Mesenchymal stem cell (in vitro differentiated cells and primary cell): Measurements from ENCODE around the gene METTL25B.
A peak's percentile ranks its signal among the peaks of the same experiment; 100 is the strongest.

Experiments
- DNase-seq: peaks from one replicate; pipeline ENCODE4 v3.0.0-alpha.2; 2013
- H2AFZ ChIP-seq: one replicate; pipeline ENCODE4 v1.6.1; 2013; ENCODE audit warnings: low read depth, mild to moderate bottlenecking, control low read depth, inconsistent platforms, low read length, moderate library complexity
- H2AK5ac ChIP-seq: 2 replicates; pipeline ENCODE4 v1.6.1; 2013; ENCODE audit warnings: low read length, moderate library complexity, mild to moderate bottlenecking, inconsistent platforms; ENCODE audit not compliant: severe bottlenecking
- H2BK120ac ChIP-seq: one replicate; pipeline ENCODE4 v1.6.1; 2013; ENCODE audit warnings: low read depth, mild to moderate bottlenecking, inconsistent platforms, low read length, moderate library complexity
- H2BK12ac ChIP-seq, 2 experiments: one replicate each; pipeline ENCODE4 v1.6.1; 2013; ENCODE audit warnings: inconsistent platforms in 2 of 2, low read length in 2 of 2, mild to moderate bottlenecking in 2 of 2, moderate library complexity in 2 of 2, control low read depth in 1 of 2
- H2BK15ac ChIP-seq: one replicate; pipeline ENCODE4 v1.6.1; 2013; ENCODE audit warnings: mild to moderate bottlenecking, low read depth, inconsistent platforms; ENCODE audit not compliant: poor library complexity, severe bottlenecking
- H2BK5ac ChIP-seq: 2 replicates; pipeline ENCODE4 v1.6.1; 2013; ENCODE audit warnings: low read depth, mild to moderate bottlenecking, low read length, control low read depth, inconsistent platforms; ENCODE audit not compliant: poor library complexity, severe bottlenecking
- H3K14ac ChIP-seq, 2 experiments: one replicate each; pipeline ENCODE4 v1.6.1; 2013; ENCODE audit warnings: inconsistent platforms in 2 of 2, low read length in 2 of 2, control low read depth in 1 of 2, mild to moderate bottlenecking in 1 of 2, moderate library complexity in 1 of 2
- H3K18ac ChIP-seq, 2 experiments: one replicate each; pipeline ENCODE4 v1.6.1; 2013; ENCODE audit warnings: inconsistent platforms in 2 of 2, low read length in 2 of 2, control low read depth in 1 of 2, low read depth in 1 of 2, mild to moderate bottlenecking in 1 of 2
- H3K23ac ChIP-seq, 2 experiments: one replicate each; pipeline ENCODE4 v1.6.1; 2013; ENCODE audit warnings: inconsistent platforms in 2 of 2, low read length in 2 of 2, mild to moderate bottlenecking in 2 of 2, moderate library complexity in 2 of 2, control low read depth in 1 of 2
- H3K27ac ChIP-seq: 2 replicates; pipeline ENCODE4 v1.5.1; 2013; ENCODE audit warnings: mild to moderate bottlenecking, moderate library complexity, low read length, control low read depth, inconsistent platforms; ENCODE audit not compliant: poor library complexity, severe bottlenecking
- H3K27me3 ChIP-seq, 2 experiments: 2 replicates each; pipeline versions ENCODE4 v1.6.1 to v1.7.0; 2013; ENCODE audit warnings: low read length in 2 of 2, mild to moderate bottlenecking in 2 of 2, moderate library complexity in 2 of 2, control low read depth in 1 of 2, inconsistent platforms in 1 of 2; ENCODE audit not compliant: control insufficient read depth in 1 of 2, insufficient read depth in 1 of 2
- H3K36me3 ChIP-seq, 2 experiments: 2 replicates each; pipeline versions ENCODE4 v1.6.1 to v1.7.0; 2013; ENCODE audit warnings: low read length in 2 of 2, control low read depth in 1 of 2, inconsistent platforms in 1 of 2, low read depth in 1 of 2, mild to moderate bottlenecking in 1 of 2; ENCODE audit not compliant: insufficient read depth in 2 of 2, control insufficient read depth in 1 of 2
- H3K4ac ChIP-seq, 2 experiments: one replicate each; pipeline ENCODE4 v1.6.1; 2013; ENCODE audit warnings: inconsistent platforms in 2 of 2, low read length in 2 of 2, mild to moderate bottlenecking in 2 of 2, moderate library complexity in 2 of 2, control low read depth in 1 of 2, low read depth in 1 of 2
- H3K4me1 ChIP-seq: 2 replicates; pipeline ENCODE4 v1.6.1; 2013; ENCODE audit warnings: low read depth, low read length, control low read depth; ENCODE audit not compliant: control insufficient read depth, insufficient read depth
- H3K4me2 ChIP-seq: 2 replicates; pipeline ENCODE4 v1.6.1; 2013; ENCODE audit warnings: low read length, mild to moderate bottlenecking, inconsistent platforms; ENCODE audit not compliant: poor library complexity, severe bottlenecking
- H3K4me3 ChIP-seq, 2 experiments: 2 replicates each; pipeline versions ENCODE4 v1.5.1 to v1.7.0; 2013; ENCODE audit warnings: low read length in 2 of 2, mild to moderate bottlenecking in 2 of 2, control low read depth in 1 of 2, low read depth in 1 of 2; ENCODE audit not compliant: insufficient read depth in 1 of 2
- H3K79me1 ChIP-seq: replicated peaks from 2 replicates; pipeline ENCODE4 v1.6.1; 2013; ENCODE audit warnings: mild to moderate bottlenecking, control low read depth, low read length, inconsistent platforms; ENCODE audit not compliant: poor library complexity, severe bottlenecking
- H3K9ac ChIP-seq: 2 replicates; pipeline ENCODE4 v1.7.0; 2013; ENCODE audit warnings: mild to moderate bottlenecking, low read length, moderate library complexity
- H3K9me3 ChIP-seq: 2 replicates; pipeline ENCODE4 v1.7.0; 2013; ENCODE audit warnings: mild to moderate bottlenecking, low read length; ENCODE audit not compliant: control insufficient read depth
- H4K8ac ChIP-seq: one replicate; pipeline ENCODE4 v1.6.1; 2013; ENCODE audit warnings: inconsistent platforms, mild to moderate bottlenecking, low read length, moderate library complexity
- H4K91ac ChIP-seq: one replicate; pipeline ENCODE4 v1.6.1; 2013; ENCODE audit warnings: mild to moderate bottlenecking, low read length, inconsistent platforms
- WGBS: methylation state at CpG from one replicate; pipeline ENCODE4 v1.1.7; 2013; ENCODE audit warnings: mixed read lengths; 5-methylcytosine and 5-hydroxymethylcytosine counted together

METTL25B gene

DNA sequence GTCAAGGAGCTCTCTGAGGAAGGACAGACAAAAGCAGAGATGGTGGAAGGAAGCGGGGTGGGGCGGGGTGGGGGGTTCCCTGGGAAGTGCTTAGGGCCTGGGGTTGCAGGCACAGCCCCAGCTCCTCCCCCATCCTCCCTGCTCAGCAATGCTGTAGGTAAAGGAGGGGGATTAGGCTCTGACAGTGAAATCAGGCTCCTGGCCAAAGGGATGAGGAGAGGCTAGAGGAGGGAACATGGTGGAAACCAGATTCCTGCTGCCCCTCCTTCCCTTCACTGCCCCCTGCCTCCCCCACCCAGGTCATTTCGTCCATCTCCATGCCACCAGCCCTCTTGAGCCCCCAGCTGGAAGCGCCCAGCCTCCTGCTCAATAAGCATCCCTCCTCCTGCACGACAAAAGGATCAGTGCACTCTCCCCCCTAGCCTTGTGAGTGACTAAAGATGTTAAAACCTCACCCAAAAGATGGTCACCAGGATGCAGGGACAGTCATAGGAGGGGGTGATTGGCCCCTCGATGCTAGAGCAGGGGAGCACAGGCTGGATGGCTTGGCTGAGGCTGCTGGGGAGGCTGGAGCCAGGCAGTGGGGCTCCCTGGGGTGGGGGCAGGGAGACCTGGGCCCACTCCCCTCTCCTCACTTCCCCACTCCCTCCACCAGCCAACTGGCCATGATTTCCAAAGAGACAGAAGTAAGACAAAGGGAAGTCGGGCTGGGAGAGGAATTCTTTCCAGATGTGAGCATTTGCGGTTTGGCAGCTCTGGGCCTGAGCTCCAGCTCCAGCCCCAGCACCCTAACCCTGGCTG, 20.7 kb upstream of the METTL25B start:
- Histone ChIP-seq H3K27ac (no peak overlapping the region), H3K9ac (peak overlapping the region; percentile 89), H2AK5ac (peak overlapping the region; percentile 63), H3K18ac (peak overlapping the region; percentile 84 to 91), H3K4me3 (peak overlapping the region in 1 of 2 experiments; percentile 67), H3K4ac (peak overlapping the region; percentile 76 to 97), H4K91ac (peak overlapping the region; percentile 92), H2BK5ac (no peak overlapping the region), H3K79me1 (no peaks in the 10 kb centered on the region), H4K8ac (peak overlapping the region; percentile 78), H3K4me2 (no peak overlapping the region), H3K27me3 (peaks cover 0 to 22% of the 10 kb centered on the region in 2 experiments), H2BK12ac (peak overlapping the region; percentile 89 to 96), H3K36me3 (no peaks in the 10 kb centered on the region), H2BK15ac (peak overlapping the region; percentile 36), H3K9me3 (no peaks in the 10 kb centered on the region), H2BK120ac (peak overlapping the region; percentile 81), H3K4me1 (peaks cover 64% of the 10 kb centered on the region), H2AFZ (no peak overlapping the region), H3K23ac (peak overlapping the region in 1 of 2 experiments; percentile 53), H3K14ac (peak overlapping the region in 1 of 2 experiments; percentile 57)
- DNase-seq, result peak; percentile 57
- WGBS, result 25% methylated on average over 7 of the region's 8 CpGs

DNA sequence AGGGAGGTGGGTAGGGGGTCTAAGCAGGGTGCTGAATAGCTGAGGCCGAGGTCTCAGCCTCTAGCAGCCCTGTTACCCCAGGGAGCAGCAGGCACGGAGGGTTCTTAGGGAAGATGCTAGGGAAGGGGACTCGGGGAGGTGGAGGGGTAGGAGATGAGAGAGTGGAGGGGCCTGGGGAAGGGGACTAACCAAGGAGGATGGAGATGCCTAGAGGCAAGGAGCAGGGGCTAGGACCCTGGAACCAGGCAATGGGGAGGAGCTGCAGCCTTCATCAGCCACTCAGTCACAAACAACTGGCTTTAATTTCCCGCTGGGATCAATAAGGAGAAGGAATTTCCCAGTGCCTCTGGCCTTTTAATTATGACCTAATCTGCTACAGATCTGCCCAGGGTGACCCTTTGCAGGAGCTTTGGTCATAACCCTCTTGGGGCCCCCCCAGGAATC, 20.0 kb upstream of the METTL25B start:
- WGBS, result 21% methylated on average over 4 of the region's 4 CpGs
- no peak for DNase-seq

DNA sequence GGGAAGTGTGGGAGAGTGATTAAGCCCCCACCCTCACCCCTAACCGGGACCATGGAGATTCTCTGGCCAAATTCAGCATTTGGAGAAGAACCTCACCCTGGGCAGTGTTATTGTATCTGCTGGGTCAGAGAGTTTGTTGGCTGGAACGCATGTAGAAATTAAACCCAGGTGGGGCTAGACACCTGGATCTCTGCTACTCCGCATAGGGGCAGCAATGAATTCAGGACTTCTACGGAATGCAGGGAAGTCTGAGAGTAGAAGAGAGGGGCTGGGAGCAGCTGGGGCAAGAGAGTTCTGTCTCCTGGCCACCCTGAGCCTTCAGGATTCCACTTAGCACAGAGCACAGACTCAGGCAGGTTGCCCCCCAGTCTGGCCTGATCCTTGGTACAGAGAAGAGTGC, 19.2 kb upstream of the METTL25B start:
- no peak overlapping the region for H3K18ac ChIP-seq
- no peak overlapping the region for H4K91ac ChIP-seq
- H3K27me3 ChIP-seq, result peaks cover 0 to 16% of the 10 kb centered on the region in 2 experiments
- peak overlapping the region; percentile 89 for H3K9ac ChIP-seq
- H3K23ac ChIP-seq, result no peak overlapping the region
- no peak for DNase-seq
- peak overlapping the region; percentile 32 for H4K8ac ChIP-seq
- 61% methylated on average over 4 of the region's 4 CpGs for WGBS
- H3K14ac ChIP-seq, result no peak overlapping the region
- no peak overlapping the region for H2BK120ac ChIP-seq
- peak overlapping the region in 1 of 2 experiments; percentile 67 for H3K4me3 ChIP-seq
- no peak overlapping the region for H3K27ac ChIP-seq
- H3K4me1 ChIP-seq, result peaks cover 55% of the 10 kb centered on the region
- no peak overlapping the region for H2AFZ ChIP-seq
- H3K4me2 ChIP-seq, result no peak overlapping the region
- no peak overlapping the region for H2BK5ac ChIP-seq
- H3K36me3 ChIP-seq, result no peaks in the 10 kb centered on the region
- no peaks in the 10 kb centered on the region for H3K9me3 ChIP-seq
- no peak overlapping the region for H3K4ac ChIP-seq
- peak overlapping the region; percentile 84 for H2BK15ac ChIP-seq
- H2BK12ac ChIP-seq, result peak overlapping the region in 1 of 2 experiments; percentile 33
- H2AK5ac ChIP-seq, result no peak overlapping the region
- no peaks in the 10 kb centered on the region for H3K79me1 ChIP-seq

More for the DNA sequence above, 20.0 kb upstream of the METTL25B start:
- no peak overlapping the region for H2BK5ac ChIP-seq
- no peak overlapping the region for H3K23ac ChIP-seq
- H4K8ac ChIP-seq, result peak overlapping the region; percentile 78
- peak overlapping the region in 1 of 2 experiments; percentile 61 for H3K18ac ChIP-seq
- H3K4me1 ChIP-seq, result peaks cover 61% of the 10 kb centered on the region
- H3K27me3 ChIP-seq, result peaks cover 0 to 19% of the 10 kb centered on the region in 2 experiments
- no peak overlapping the region for H2AFZ ChIP-seq
- H3K79me1 ChIP-seq, result no peaks in the 10 kb centered on the region
- peak overlapping the region in 1 of 2 experiments; percentile 89 for H2BK12ac ChIP-seq
- no peaks in the 10 kb centered on the region for H3K9me3 ChIP-seq
- H3K14ac ChIP-seq, result peak overlapping the region in 1 of 2 experiments; percentile 24
- no peak overlapping the region for H3K27ac ChIP-seq
- peak overlapping the region in 1 of 2 experiments; percentile 97 for H3K4ac ChIP-seq
- H2BK120ac ChIP-seq, result peak overlapping the region; percentile 81
- H2BK15ac ChIP-seq, result peak overlapping the region; percentile 36
- H3K4me2 ChIP-seq, result no peak overlapping the region
- H3K36me3 ChIP-seq, result no peaks in the 10 kb centered on the region
- peak overlapping the region; percentile 89 for H3K9ac ChIP-seq
- H4K91ac ChIP-seq, result peak overlapping the region; percentile 81
- peak overlapping the region; percentile 63 for H2AK5ac ChIP-seq
- H3K4me3 ChIP-seq, result peak overlapping the region; percentile 10 to 67
